SK-N-SH (cell line): ENCODE results near the gene SDK1.

ENCODE experiments used
- MAX ChIP-seq: IDR thresholded peaks from 2 replicates; pipeline ENCODE4 v1.4.0; 2012; ENCODE audit warnings: low read depth
- MXI1 ChIP-seq: IDR thresholded peaks from 2 replicates; pipeline ENCODE4 v1.6.1; 2012; ENCODE audit warnings: mild to moderate bottlenecking, low read depth, low read length, improper control_type of control experiment
- NFIC ChIP-seq: IDR thresholded peaks from 2 replicates; pipeline ENCODE4 v1.4.0; 2012; ENCODE audit warnings: borderline replicate concordance
- NRF1 ChIP-seq: IDR thresholded peaks from 2 replicates; pipeline ENCODE4 v1.6.1; 2012; ENCODE audit warnings: low read depth, mild to moderate bottlenecking, low read length
- POLR2AphosphoS5 ChIP-seq: IDR thresholded peaks from 2 replicates; pipeline ENCODE4 v1.6.1; 2012; ENCODE audit warnings: low read depth, low read length
- RFX5 ChIP-seq: IDR thresholded peaks from 2 replicates; pipeline ENCODE4 v1.6.1; 2012; ENCODE audit warnings: mild to moderate bottlenecking, improper control_type of control experiment, low read length
- SIN3A ChIP-seq: IDR thresholded peaks from 2 replicates; pipeline ENCODE4 v1.6.1; 2012; ENCODE audit warnings: low read depth, mild to moderate bottlenecking, low read length, moderate library complexity, borderline replicate concordance
- TAF1 ChIP-seq: IDR thresholded peaks from 2 replicates; pipeline ENCODE4 v1.6.1; 2012; ENCODE audit warnings: low read depth, mild to moderate bottlenecking, low read length, moderate library complexity, borderline replicate concordance
- YY1 ChIP-seq: IDR thresholded peaks from 2 replicates; pipeline ENCODE4 v1.4.0; 2012; ENCODE audit warnings: low read depth, mild to moderate bottlenecking
- TF ChIP-seq, protein P1 (sequence below): fragments of 200-600 bp; sonication (generic); IDR thresholded peaks from 2 replicates; pipeline ENCODE4 v1.6.1; 2017; ENCODE audit warnings: antibody characterized with exemption, mild to moderate bottlenecking, moderate library complexity

- TF ChIP-seq TAF1 (no peak), NFIC (no peak), POLR2AphosphoS5 (no peak), NRF1 (no peak), YY1 (no peak), RFX5 (no peak), SIN3A (no peak), MXI1 (no peak), MAX (no peak)
- TF ChIP-seq, protein P1, sequence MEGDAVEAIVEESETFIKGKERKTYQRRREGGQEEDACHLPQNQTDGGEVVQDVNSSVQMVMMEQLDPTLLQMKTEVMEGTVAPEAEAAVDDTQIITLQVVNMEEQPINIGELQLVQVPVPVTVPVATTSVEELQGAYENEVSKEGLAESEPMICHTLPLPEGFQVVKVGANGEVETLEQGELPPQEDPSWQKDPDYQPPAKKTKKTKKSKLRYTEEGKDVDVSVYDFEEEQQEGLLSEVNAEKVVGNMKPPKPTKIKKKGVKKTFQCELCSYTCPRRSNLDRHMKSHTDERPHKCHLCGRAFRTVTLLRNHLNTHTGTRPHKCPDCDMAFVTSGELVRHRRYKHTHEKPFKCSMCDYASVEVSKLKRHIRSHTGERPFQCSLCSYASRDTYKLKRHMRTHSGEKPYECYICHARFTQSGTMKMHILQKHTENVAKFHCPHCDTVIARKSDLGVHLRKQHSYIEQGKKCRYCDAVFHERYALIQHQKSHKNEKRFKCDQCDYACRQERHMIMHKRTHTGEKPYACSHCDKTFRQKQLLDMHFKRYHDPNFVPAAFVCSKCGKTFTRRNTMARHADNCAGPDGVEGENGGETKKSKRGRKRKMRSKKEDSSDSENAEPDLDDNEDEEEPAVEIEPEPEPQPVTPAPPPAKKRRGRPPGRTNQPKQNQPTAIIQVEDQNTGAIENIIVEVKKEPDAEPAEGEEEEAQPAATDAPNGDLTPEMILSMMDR, result no peak
Observed at GRCh38 chr7:3912291-3912690, 611.2 kb downstream of the SDK1 start.
